ENCODE data around the gene MRTFA.
"Not testable (repeated sequence)": the region's sequence is repeated elsewhere in the genome, so short reads cannot be mapped to it uniquely, and the experiment has no call there.

Gene MRTFA

GRCh38 chr22:40542821-40543540 is 93.5 kb downstream of the MRTFA start:
- no peak for DNase-seq

- DNase-seq: no peak
Measured at GRCh38 chr22:40541300-40541699, 95.2 kb downstream of the MRTFA start.

GRCh38 chr22:40540265-40540664 is 96.3 kb downstream of the MRTFA start:
- DNase-seq: no peak

- DNase-seq: not testable (repeated sequence)
Measured at GRCh38 chr22:40536149-40536548, 100.4 kb downstream of the MRTFA start.

GRCh38 chr22:40535642-40536041 is 100.9 kb downstream of the MRTFA start:
- no peak for DNase-seq

GRCh38 chr22:40535189-40535512 is 101.4 kb downstream of the MRTFA start:
- no peak for DNase-seq

- no peak for DNase-seq
Measured at GRCh38 chr22:40534379-40535188, 101.9 kb downstream of the MRTFA start.

GRCh38 chr22:40533712-40534378 is 102.7 kb downstream of the MRTFA start:
- DNase-seq: peak; percentile 52

- DNase-seq: no peak
Measured at GRCh38 chr22:40531951-40532900, 104.3 kb downstream of the MRTFA start.

GRCh38 chr22:40530391-40530790 is 106.1 kb downstream of the MRTFA start:
- not testable (repeated sequence) for DNase-seq

GRCh38 chr22:40529821-40530220 is 106.7 kb downstream of the MRTFA start:
- DNase-seq: no peak

GRCh38 chr22:40526960-40527359 is 109.6 kb downstream of the MRTFA start:
- DNase-seq: no peak

GRCh38 chr22:40525250-40525884 is 111.2 kb downstream of the MRTFA start:
- peak; percentile 76 for DNase-seq

- DNase-seq: no peak
Measured at GRCh38 chr22:40524392-40525249, 111.9 kb downstream of the MRTFA start.

GRCh38 chr22:40522141-40522540 is 114.4 kb downstream of the MRTFA start:
- DNase-seq: no peak

GRCh38 chr22:40521046-40521445 is 115.5 kb downstream of the MRTFA start:
- DNase-seq: no peak

GRCh38 chr22:40520562-40520961 is 116.0 kb downstream of the MRTFA start:
- DNase-seq: no peak

- no peak for DNase-seq
Measured at GRCh38 chr22:40519948-40520331, 116.6 kb downstream of the MRTFA start.

- no peak for DNase-seq
Measured at GRCh38 chr22:40519284-40519947, 117.1 kb downstream of the MRTFA start.

- DNase-seq: no peak
Measured at GRCh38 chr22:40518840-40519239, 117.7 kb downstream of the MRTFA start.

GRCh38 chr22:40517631-40518030 is 118.9 kb downstream of the MRTFA start:
- DNase-seq: no peak

Data from activated CD8-positive, alpha-beta memory T cell treated with anti-CD3 and anti-CD28 coated beads, Interleukin-2, amount 50 U/mL, for 4 hours (primary cell).